Upper lobe of right lung (tissue), 1 donor: ENCODE data around the gene LAMTOR2. TPM values are rescaled to one million over a fixed set of nuclear protein-coding genes. Genes with fewer than 3 reads are reported as not detected.

Experiments used
- ATAC-seq: fragments of 200-7000 bp; cut with Tn5 transposase; one replicate; pipeline ENCODE4 v1.9.1; 2020; ENCODE audit warnings: mild to moderate bottlenecking, moderate library complexity
- DNase-seq: peaks from one replicate; pipeline ENCODE4 v3.0.0-alpha.2; 2020
- H3K27ac ChIP-seq: fragments of 200-600 bp; one replicate; pipeline ENCODE4 v1.8.0; 2022
- H3K27me3 ChIP-seq: fragments of 200-600 bp; one replicate; pipeline ENCODE4 v1.8.0; 2022; ENCODE audit warnings: mild to moderate bottlenecking
- H3K36me3 ChIP-seq: fragments of 200-600 bp; one replicate; pipeline ENCODE4 v1.8.0; 2022
- H3K4me1 ChIP-seq: fragments of 200-600 bp; one replicate; pipeline ENCODE4 v1.8.0; 2022
- H3K4me3 ChIP-seq: fragments of 200-600 bp; one replicate; pipeline ENCODE4 v1.8.0; 2022; ENCODE audit warnings: mild to moderate bottlenecking
- H3K9me3 ChIP-seq: fragments of 200-600 bp; one replicate; pipeline ENCODE4 v1.8.0; 2022
- CTCF ChIP-seq: fragments of 200-600 bp; IDR thresholded peaks from one replicate; pipeline ENCODE4 v1.8.0; 2022; ENCODE audit warnings: antibody characterized with exemption
- intact Hi-C: fragments of 100-400 bp; cut with DNase I; formaldehyde crosslinking; loops from one replicate; pipeline ENCODE4 v1.11.0; 2022
- total RNA-seq: library from RNA; stranded (reverse); fragmentation: NEBNext Ultra II Directional; extraction: Animal tissue kit (Norgen Biotek cat#: 25700); gene quantifications from one replicate; pipeline ENCODE4 v1.2.1, GENCODE V29; 2021
- donor health status: DM: no; HTN: yes; CAD: no; lungs with severe emphysema.

The LAMTOR2 gene
- total RNA-seq, 1 donor from 2014 or later = 49.7 TPM

GRCh38 chr1:156090138-156090839 lies 35.7 kb downstream of the LAMTOR2 start:
- H3K36me3 ChIP-seq = no peaks in the 10 kb centered on the region
- no peaks in the 10 kb centered on the region for H3K27me3 ChIP-seq
- ATAC-seq = peak; percentile 78
- no peaks in the 10 kb centered on the region for H3K9me3 ChIP-seq
- H3K27ac ChIP-seq = no peak overlapping the region
- no peak overlapping the region for H3K4me3 ChIP-seq
- no peak for DNase-seq
- intact Hi-C loops = loop anchor here (5.0 kb wide), 1 partner anchor 137 kb away; no protein-coding TSS in a partner anchor
- peaks cover 3% of the 10 kb centered on the region for H3K4me1 ChIP-seq
- TF ChIP-seq CTCF = no peak

GRCh38 chr1:156090840-156091188 lies 36.2 kb downstream of the LAMTOR2 start:
- intact Hi-C loops = loop anchor here (5.0 kb wide), 1 partner anchor 136 kb away; no protein-coding TSS in a partner anchor
- TF ChIP-seq CTCF = peak; percentile 86
- H3K27me3 ChIP-seq = no peaks in the 10 kb centered on the region
- peak; percentile 92 for ATAC-seq
- peaks cover 3% of the 10 kb centered on the region for H3K4me1 ChIP-seq
- no peak overlapping the region for H3K4me3 ChIP-seq
- peak; percentile 92 for DNase-seq
- no peaks in the 10 kb centered on the region for H3K9me3 ChIP-seq
- no peak overlapping the region for H3K27ac ChIP-seq
- no peaks in the 10 kb centered on the region for H3K36me3 ChIP-seq

GRCh38 chr1:156091610-156092009 lies 37.0 kb downstream of the LAMTOR2 start:
- H3K9me3 ChIP-seq = no peaks in the 10 kb centered on the region
- no peak overlapping the region for H3K27ac ChIP-seq
- ATAC-seq (no peak), DNase-seq (no peak)
- intact Hi-C loops = loop anchor here (5.0 kb wide), 1 partner anchor 136 kb away; no protein-coding TSS in a partner anchor
- TF ChIP-seq CTCF = no peak
- H3K4me3 ChIP-seq = no peak overlapping the region
- H3K27me3 ChIP-seq = no peaks in the 10 kb centered on the region
- peaks cover 6% of the 10 kb centered on the region for H3K4me1 ChIP-seq
- H3K36me3 ChIP-seq = no peaks in the 10 kb centered on the region

GRCh38 chr1:156095906-156096508 lies 41.4 kb downstream of the LAMTOR2 start:
- Histone ChIP-seq H3K27ac (no peak overlapping the region), H3K36me3 (no peaks in the 10 kb centered on the region), H3K4me3 (no peak overlapping the region), H3K9me3 (no peaks in the 10 kb centered on the region), H3K27me3 (no peaks in the 10 kb centered on the region), H3K4me1 (peaks cover 14% of the 10 kb centered on the region)
- intact Hi-C loops = loop anchor here (5.0 kb wide), 1 partner anchor 36 kb away; no protein-coding TSS in a partner anchor
- no peak for TF ChIP-seq CTCF
- ATAC-seq (no peak), DNase-seq (no peak)

- peak; percentile 99 for ATAC-seq
These were observed 42.2 kb downstream of the LAMTOR2 start for GRCh38 chr1:156096640-156097391.

More at GRCh38 chr1:156096640-156097391, 42.2 kb downstream of the LAMTOR2 start:
- peak overlapping the region; percentile 63 for H3K27ac ChIP-seq
- H3K27me3 ChIP-seq = no peaks in the 10 kb centered on the region
- peak; percentile 95 for DNase-seq
- intact Hi-C loops = loop anchor here (5.0 kb wide), 1 partner anchor 35 kb away; no protein-coding TSS in a partner anchor
- H3K4me3 ChIP-seq = no peak overlapping the region
- peaks cover 14% of the 10 kb centered on the region for H3K4me1 ChIP-seq
- H3K9me3 ChIP-seq = no peaks in the 10 kb centered on the region
- peak; percentile 98 for TF ChIP-seq CTCF
- H3K36me3 ChIP-seq = no peaks in the 10 kb centered on the region
